K562 (cell line): ENCODE data around the gene CENPU. TPM values are rescaled to one million over a fixed set of nuclear protein-coding genes. Genes with fewer than 3 reads are reported as not detected.

Experiments
- CBX3 ChIP-seq, 2 experiments: IDR thresholded peaks; 1 replicate in 1 of 2; 2 replicates in 1 of 2; pipeline ENCODE4 v1.6.1; 2012; ENCODE audit warnings: inconsistent platforms in 2 of 2, low read length in 2 of 2, borderline replicate concordance in 1 of 2, control low read depth in 1 of 2
- CCAR2 ChIP-seq: fragments of 200-400 bp; formaldehyde crosslinking; IDR thresholded peaks from 2 replicates; pipeline ENCODE4 v1.6.1; 2017; ENCODE audit warnings: mild to moderate bottlenecking, low read depth, low read length
- CHD4 ChIP-seq: fragments of 200-600 bp; sonication (generic); IDR thresholded peaks from 3 replicates; pipeline ENCODE4 v1.6.1; 2012; ENCODE audit warnings: low read depth, mild to moderate bottlenecking, mixed read lengths, low read length, inconsistent platforms; ENCODE audit not compliant: insufficient read depth, insufficient replicate concordance, poor library complexity, severe bottlenecking
- FIP1L1 ChIP-seq: fragments of 200-400 bp; formaldehyde crosslinking; IDR thresholded peaks from 2 replicates; pipeline ENCODE4 v1.6.1; 2018; ENCODE audit warnings: mild to moderate bottlenecking, low read depth, low read length; ENCODE audit not compliant: poor library complexity, severe bottlenecking
- HCFC1 ChIP-seq: IDR thresholded peaks from 2 replicates; pipeline ENCODE4 v1.6.1; 2012; ENCODE audit warnings: low read depth, low read length, improper control_type of control experiment
- HMGN3 ChIP-seq: IDR thresholded peaks from 2 replicates; pipeline ENCODE4 v1.6.1; 2011; ENCODE audit warnings: borderline replicate concordance, low read depth, mild to moderate bottlenecking, mixed read lengths, low read length; ENCODE audit not compliant: insufficient read length; ENCODE audit errors: extremely low read depth
- KAT8 ChIP-seq: fragments of 450-650 bp; IDR thresholded peaks from 2 replicates; pipeline ENCODE4 v1.6.1; 2016; ENCODE audit warnings: low read depth, mild to moderate bottlenecking
- MIER1 ChIP-seq: fragments of 450-650 bp; IDR thresholded peaks from 2 replicates; pipeline ENCODE4 v1.6.1; 2016; ENCODE audit warnings: antibody characterized with exemption, mild to moderate bottlenecking, low read depth
- MTF1 ChIP-seq: fragments of 250-450 bp; sonication (Bioruptor Pico); IDR thresholded peaks from 2 replicates; pipeline ENCODE4 v1.9.0; 2021; ENCODE audit warnings: moderate library complexity, mild to moderate bottlenecking, inconsistent platforms, borderline replicate concordance
- SMAD2 ChIP-seq: fragments of 150-350 bp; IDR thresholded peaks from 2 replicates; pipeline ENCODE4 v1.6.1; 2014; ENCODE audit warnings: low read depth, mild to moderate bottlenecking, low read length
- SMAD4 ChIP-seq: fragments of 250-450 bp; sonication (Bioruptor Pico); conservative IDR thresholded peaks from 2 replicates; pipeline ENCODE4 v1.8.0; 2021; ENCODE audit warnings: inconsistent platforms, mild to moderate bottlenecking, moderate library complexity
- ZNF778 ChIP-seq: fragments of 450-650 bp; formaldehyde crosslinking; IDR thresholded peaks from 2 replicates; pipeline ENCODE4 v1.4.0; 2020; ENCODE audit warnings: mild to moderate bottlenecking, moderate library complexity
- ZNF785 ChIP-seq: fragments of 250-450 bp; sonication (Bioruptor Pico); IDR thresholded peaks from 2 replicates; pipeline ENCODE4 v1.4.0; 2020; ENCODE audit warnings: mild to moderate bottlenecking
- polyA plus RNA-seq, 8 experiments: library from polyadenylated mRNA; depleted of rRNA in 4 of 8; stranded (reverse) in 5 of 8; unstranded in 3 of 8; fragments of >200 nt; fragmentation: Nextera tagmentation in 2 of 8; fragmentation: Illumina TruSeq in 1 of 8; extraction: Ambion mirVana in 2 of 8; extraction: Trizol in 1 of 8; gene quantifications; 2 replicates each; pipeline versions ENCODE4 v1.2.1 to v1.2.3, GENCODE V29; 2011 to 2014; ENCODE audit warnings: inconsistent platforms in 1 of 8, missing spikeins in 1 of 8
- total RNA-seq, 7 experiments: library from RNA; depleted of rRNA in 6 of 7; stranded (reverse); fragments of >200 nt in 6 of 7; fragmentation: Illumina TruSeq in 2 of 7; extraction: Trizol in 2 of 7; gene quantifications; 2 replicates each; pipeline versions ENCODE4 v1.2.1 to v1.2.3, GENCODE V29; 2011 to 2021; ENCODE audit warnings: low replicate concordance in 1 of 7
- TF ChIP-seq, protein P1 (sequence below): sonication (generic); formaldehyde crosslinking; IDR thresholded peaks from 2 replicates; pipeline ENCODE4 v1.8.0; 2022; ENCODE audit warnings: missing genetic modification reagents, mild to moderate bottlenecking, borderline replicate concordance
- TF ChIP-seq, protein P2 (sequence below), 2 experiments: fragments of 450-650 bp; IDR thresholded peaks; 2 replicates each; pipeline ENCODE4 v1.6.1; 2016; ENCODE audit warnings: mild to moderate bottlenecking in 2 of 2, borderline replicate concordance in 1 of 2, low read depth in 1 of 2, moderate library complexity in 1 of 2

CENPU gene
- total and polyA plus RNA-seq, 9 of the 15 experiments (the other 6 are each of a cell fraction or from before 2014, with no cell fraction given), result 39.4 to 98.7 (median 84.3) TPM

DNA sequence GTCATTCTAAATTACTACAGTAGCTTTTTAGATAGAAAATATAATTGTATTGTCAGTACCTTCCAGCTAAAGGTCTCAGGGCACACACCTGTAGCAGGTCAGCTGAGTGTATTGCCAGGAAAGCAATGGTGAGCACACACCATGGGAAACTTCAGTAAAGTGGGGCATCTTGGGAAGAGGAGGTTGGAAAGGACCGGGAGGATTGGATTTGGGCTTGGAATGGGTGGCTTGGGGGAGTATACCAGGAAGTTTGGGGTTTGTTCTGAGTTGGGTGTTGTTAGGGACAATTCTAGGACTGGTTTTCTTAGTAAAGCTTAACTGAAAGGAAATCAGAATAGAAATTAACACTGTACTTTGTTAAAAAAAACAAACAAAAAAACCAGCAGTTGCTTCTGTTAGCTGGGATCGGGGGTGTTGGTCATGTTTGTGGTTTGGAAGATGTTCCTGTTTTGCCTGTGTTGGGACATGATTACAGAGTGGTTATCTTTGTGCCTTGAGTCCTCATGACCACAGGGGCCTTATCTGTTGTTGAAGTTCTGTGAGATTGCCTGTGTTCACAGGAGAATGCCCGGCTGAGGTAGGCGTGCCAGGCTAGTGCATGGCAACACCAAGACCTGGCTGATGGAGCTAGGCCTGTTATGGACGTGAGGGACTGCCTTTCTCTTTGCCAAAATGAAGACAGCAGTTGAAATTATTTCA lies 49.3 kb downstream of the CENPU start (continued):
- TF ChIP-seq, protein P1, sequence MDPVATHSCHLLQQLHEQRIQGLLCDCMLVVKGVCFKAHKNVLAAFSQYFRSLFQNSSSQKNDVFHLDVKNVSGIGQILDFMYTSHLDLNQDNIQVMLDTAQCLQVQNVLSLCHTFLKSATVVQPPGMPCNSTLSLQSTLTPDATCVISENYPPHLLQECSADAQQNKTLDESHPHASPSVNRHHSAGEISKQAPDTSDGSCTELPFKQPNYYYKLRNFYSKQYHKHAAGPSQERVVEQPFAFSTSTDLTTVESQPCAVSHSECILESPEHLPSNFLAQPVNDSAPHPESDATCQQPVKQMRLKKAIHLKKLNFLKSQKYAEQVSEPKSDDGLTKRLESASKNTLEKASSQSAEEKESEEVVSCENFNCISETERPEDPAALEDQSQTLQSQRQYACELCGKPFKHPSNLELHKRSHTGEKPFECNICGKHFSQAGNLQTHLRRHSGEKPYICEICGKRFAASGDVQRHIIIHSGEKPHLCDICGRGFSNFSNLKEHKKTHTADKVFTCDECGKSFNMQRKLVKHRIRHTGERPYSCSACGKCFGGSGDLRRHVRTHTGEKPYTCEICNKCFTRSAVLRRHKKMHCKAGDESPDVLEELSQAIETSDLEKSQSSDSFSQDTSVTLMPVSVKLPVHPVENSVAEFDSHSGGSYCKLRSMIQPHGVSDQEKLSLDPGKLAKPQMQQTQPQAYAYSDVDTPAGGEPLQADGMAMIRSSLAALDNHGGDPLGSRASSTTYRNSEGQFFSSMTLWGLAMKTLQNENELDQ, result no peak
- TF ChIP-seq HMGN3 (peak; percentile 75), KAT8 (no peak), SMAD4 (peak; percentile 86), CBX3 (IDR thresholded peaks at IDR 0.05; ENCODE audit: borderline replicate concordance in 1 of 2, low read length in 2 of 2) (peak in 1 of 2 experiments; percentile 76; a peak in 2 of 3 replicates), MTF1 (CRISPR knock-in tag) (no peak), MIER1 (no peak), CCAR2 (no peak), ZNF785 (CRISPR knock-in tag) (no peak), ZNF778 (CRISPR knock-in tag) (no peak), FIP1L1 (no peak), HCFC1 (no peak), CHD4 (no peak), SMAD2 (no peak)
- TF ChIP-seq, protein P2, sequence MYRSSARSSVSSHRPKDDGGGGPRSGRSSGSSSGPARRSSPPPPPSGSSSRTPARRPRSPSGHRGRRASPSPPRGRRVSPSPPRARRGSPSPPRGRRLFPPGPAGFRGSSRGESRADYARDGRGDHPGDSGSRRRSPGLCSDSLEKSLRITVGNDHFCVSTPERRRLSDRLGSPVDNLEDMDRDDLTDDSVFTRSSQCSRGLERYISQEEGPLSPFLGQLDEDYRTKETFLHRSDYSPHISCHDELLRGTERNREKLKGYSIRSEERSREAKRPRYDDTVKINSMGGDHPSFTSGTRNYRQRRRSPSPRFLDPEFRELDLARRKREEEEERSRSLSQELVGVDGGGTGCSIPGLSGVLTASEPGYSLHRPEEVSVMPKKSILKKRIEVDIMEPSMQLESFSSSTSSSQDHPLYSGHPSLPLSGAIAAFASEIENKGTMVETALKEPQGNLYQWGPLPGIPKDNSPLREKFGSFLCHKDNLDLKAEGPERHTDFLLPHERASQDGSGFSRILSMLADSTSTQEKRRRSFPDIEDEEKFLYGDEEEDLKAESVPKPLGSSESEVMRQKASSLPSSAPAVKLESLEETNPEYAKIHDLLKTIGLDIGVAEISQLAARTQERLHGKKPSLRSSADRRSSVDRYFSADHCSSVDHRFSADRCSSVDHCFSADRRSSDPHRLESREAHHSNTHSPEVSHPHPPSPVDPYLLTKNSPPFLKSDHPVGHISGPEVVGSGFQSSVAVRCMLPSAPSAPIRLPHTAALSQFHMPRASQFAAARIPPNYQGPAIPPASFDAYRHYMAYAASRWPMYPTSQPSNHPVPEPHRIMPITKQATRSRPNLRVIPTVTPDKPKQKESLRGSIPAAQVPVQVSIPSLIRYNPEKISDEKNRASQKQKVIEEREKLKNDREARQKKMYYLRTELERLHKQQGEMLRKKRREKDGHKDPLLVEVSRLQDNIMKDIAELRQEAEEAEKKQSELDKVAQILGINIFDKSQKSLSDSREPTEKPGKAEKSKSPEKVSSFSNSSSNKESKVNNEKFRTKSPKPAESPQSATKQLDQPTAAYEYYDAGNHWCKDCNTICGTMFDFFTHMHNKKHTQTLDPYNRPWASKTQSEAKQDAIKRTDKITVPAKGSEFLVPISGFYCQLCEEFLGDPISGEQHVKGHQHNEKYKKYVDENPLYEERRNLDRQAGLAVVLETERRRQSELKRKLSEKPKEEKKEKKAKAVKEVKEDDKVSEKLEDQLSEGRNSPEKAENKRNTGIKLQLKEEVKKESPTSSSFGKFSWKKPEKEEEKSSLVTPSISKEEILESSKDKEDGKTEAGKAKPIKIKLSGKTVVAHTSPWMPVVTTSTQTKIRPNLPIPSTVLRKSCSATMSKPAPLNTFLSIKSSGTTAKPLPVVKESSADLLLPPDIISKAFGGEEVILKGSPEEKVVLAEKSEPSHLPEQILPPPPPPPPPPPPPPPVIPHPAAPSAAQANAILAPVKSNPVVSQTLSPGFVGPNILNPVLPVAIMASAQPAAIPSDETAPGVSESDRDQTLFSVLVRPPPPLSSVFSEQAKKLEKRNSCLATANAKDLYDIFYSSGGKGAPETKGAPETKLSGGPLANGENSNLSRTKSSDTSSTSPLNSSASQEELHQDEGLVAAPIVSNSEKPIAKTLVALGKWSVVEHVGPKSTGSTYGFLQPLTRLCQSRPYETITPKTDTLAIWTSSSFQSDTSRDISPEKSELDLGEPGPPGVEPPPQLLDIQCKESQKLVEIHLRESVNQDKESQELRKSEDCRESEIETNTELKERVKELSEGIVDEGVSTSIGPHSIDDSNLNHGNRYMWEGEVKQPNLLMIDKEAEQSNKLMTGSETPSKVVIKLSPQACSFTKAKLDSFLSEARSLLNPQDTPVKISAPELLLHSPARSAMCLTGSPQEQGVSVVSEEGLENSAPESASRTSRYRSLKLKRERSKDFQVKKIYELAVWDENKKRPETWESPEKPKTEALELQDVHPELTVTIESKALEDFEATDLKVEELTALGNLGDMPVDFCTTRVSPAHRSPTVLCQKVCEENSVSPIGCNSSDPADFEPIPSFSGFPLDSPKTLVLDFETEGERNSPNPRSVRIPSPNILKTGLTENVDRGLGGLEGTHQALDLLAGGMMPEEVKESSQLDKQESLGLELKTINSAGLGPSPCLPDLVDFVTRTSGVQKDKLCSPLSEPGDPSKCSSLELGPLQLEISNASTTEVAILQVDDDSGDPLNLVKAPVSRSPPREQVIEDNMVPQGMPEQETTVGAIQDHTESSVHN (IDR thresholded peaks at IDR 0.05; ENCODE audit: borderline replicate concordance in 1 of 2, low read depth in 1 of 2), result peak in 1 of 2 experiments; percentile 72; a peak in 2 of 4 replicates
